Peyer's patch (tissue), 4 donors: ENCODE measurements around the gene NFYC.

Source experiments
- CTCF ChIP-seq, 6 experiments: fragments of 450-650 bp in 4 of 6; fragments of 200-600 bp in 2 of 6; sonication (generic) in 1 of 6; IDR thresholded peaks; one replicate each; pipeline ENCODE4 v1.5.1; 2017 to 2019; ENCODE audit warnings: antibody characterized with exemption in 6 of 6, mild to moderate bottlenecking in 3 of 6, moderate library complexity in 1 of 6
- POLR2A ChIP-seq, 2 donors: fragments of 450-650 bp; IDR thresholded peaks; one replicate each; pipeline ENCODE4 v1.5.1; 2017; ENCODE audit warnings: antibody characterized with exemption in 2 of 2, mild to moderate bottlenecking in 2 of 2, moderate library complexity in 2 of 2

GRCh38 chr1:40786171-40786994, 94.9 kb downstream of the NFYC start:
- no peak for TF ChIP-seq CTCF (IDR thresholded peaks at IDR 0.05)
- TF ChIP-seq POLR2A (IDR thresholded peaks at IDR 0.05) = no peak
